ENCODE data around the gene SAP30BP.
A peak's percentile ranks its signal among the peaks of the same experiment; 100 is the strongest.

Gene SAP30BP

GRCh38 chr17:75738218-75738802, 71.2 kb downstream of the SAP30BP start:
- no peak for DNase-seq (ENCODE audit: low read depth in 2 of 2)

- no peak for DNase-seq (ENCODE audit: low read depth in 2 of 2)
Observed at GRCh38 chr17:75739174-75739573, 72.0 kb downstream of the SAP30BP start.

GRCh38 chr17:75739801-75740200, 72.7 kb downstream of the SAP30BP start:
- DNase-seq (ENCODE audit: low read depth in 2 of 2) = no peak

GRCh38 chr17:75740215-75740614, 73.1 kb downstream of the SAP30BP start:
- no peak for DNase-seq (ENCODE audit: low read depth in 2 of 2)

- DNase-seq (ENCODE audit: low read depth in 2 of 2) = no peak
Observed at GRCh38 chr17:75740631-75741077, 73.5 kb downstream of the SAP30BP start.

GRCh38 chr17:75742337-75742736, 75.2 kb downstream of the SAP30BP start:
- no peak for DNase-seq (ENCODE audit: low read depth in 2 of 2)

- DNase-seq (ENCODE audit: low read depth in 2 of 2) = no peak
Observed at GRCh38 chr17:75743625-75744206, 76.6 kb downstream of the SAP30BP start.

GRCh38 chr17:75748706-75749105, 81.6 kb downstream of the SAP30BP start:
- no peak for DNase-seq (ENCODE audit: low read depth in 2 of 2)

GRCh38 chr17:75749545-75750389, 82.6 kb downstream of the SAP30BP start:
- peak; percentile 88 to 90 for DNase-seq (ENCODE audit: low read depth in 2 of 2)

- no peak for DNase-seq (ENCODE audit: low read depth in 2 of 2)
Observed at GRCh38 chr17:75750661-75751423, 83.7 kb downstream of the SAP30BP start.

GRCh38 chr17:75751676-75752404, 84.7 kb downstream of the SAP30BP start:
- no peak for DNase-seq (ENCODE audit: low read depth in 2 of 2)

- no peak for DNase-seq (ENCODE audit: low read depth in 2 of 2)
Observed at GRCh38 chr17:75752405-75752709, 85.2 kb downstream of the SAP30BP start.

- no peak for DNase-seq (ENCODE audit: low read depth in 2 of 2)
Observed at GRCh38 chr17:75752802-75753513, 85.8 kb downstream of the SAP30BP start.

- DNase-seq (ENCODE audit: low read depth in 2 of 2) = peak; percentile 56 to 60
Observed at GRCh38 chr17:75753514-75754377, 86.6 kb downstream of the SAP30BP start.

GRCh38 chr17:75754378-75755204, 87.5 kb downstream of the SAP30BP start:
- no peak for DNase-seq (ENCODE audit: low read depth in 2 of 2)

- no peak for DNase-seq (ENCODE audit: low read depth in 2 of 2)
Observed at GRCh38 chr17:75755205-75755901, 88.2 kb downstream of the SAP30BP start.

GRCh38 chr17:75755990-75756389, 88.9 kb downstream of the SAP30BP start:
- DNase-seq (ENCODE audit: low read depth in 2 of 2) = no peak

GRCh38 chr17:75756451-75757085, 89.4 kb downstream of the SAP30BP start:
- no peak for DNase-seq (ENCODE audit: low read depth in 2 of 2)
